ENCODE data around the gene BSCL2.
A peak's percentile ranks its signal among the peaks of the same experiment; 100 is the strongest.
"Not testable (repeated sequence)": the region's sequence is repeated elsewhere in the genome, so short reads cannot be mapped to it uniquely, and the experiment has no call there.

Gene BSCL2

GRCh38 chr11:62716816-62717215, 9.6 kb upstream of the BSCL2 start:
- no peak for DNase-seq

GRCh38 chr11:62716206-62716605, 9.0 kb upstream of the BSCL2 start:
- no peak for DNase-seq

GRCh38 chr11:62715150-62716130, 8.2 kb upstream of the BSCL2 start:
- no peak for DNase-seq

- DNase-seq: no peak
Observed at GRCh38 chr11:62713343-62713742, 6.1 kb upstream of the BSCL2 start.

GRCh38 chr11:62712861-62713260, 5.6 kb upstream of the BSCL2 start:
- no peak for DNase-seq

GRCh38 chr11:62712276-62712812, 5.1 kb upstream of the BSCL2 start:
- DNase-seq: no peak

- DNase-seq: no peak
Observed at GRCh38 chr11:62710001-62710345, 2.7 kb upstream of the BSCL2 start.

- peak; percentile 98 for DNase-seq
Observed at GRCh38 chr11:62709247-62710000, 2.2 kb upstream of the BSCL2 start.

- peak; percentile 57 for DNase-seq
Observed at GRCh38 chr11:62708793-62709192, 1.6 kb upstream of the BSCL2 start.

GRCh38 chr11:62708392-62708791, 1.2 kb upstream of the BSCL2 start:
- DNase-seq: no peak

GRCh38 chr11:62706850-62707247, 375 bp downstream of the BSCL2 start:
- no peak for DNase-seq

GRCh38 chr11:62705880-62706849, 1.1 kb downstream of the BSCL2 start:
- DNase-seq: peak; percentile 95

GRCh38 chr11:62705413-62705812, 1.8 kb downstream of the BSCL2 start:
- no peak for DNase-seq

- DNase-seq: not testable (repeated sequence)
Observed at GRCh38 chr11:62703921-62704320, 3.3 kb downstream of the BSCL2 start.

GRCh38 chr11:62702246-62702645, 5.0 kb downstream of the BSCL2 start:
- DNase-seq: no peak

- peak; percentile 30 for DNase-seq
Observed at GRCh38 chr11:62694455-62695167, 12.6 kb downstream of the BSCL2 start.

- not testable (repeated sequence) for DNase-seq
Observed at GRCh38 chr11:62693624-62694023, 13.6 kb downstream of the BSCL2 start.

- no peak for DNase-seq
Observed at GRCh38 chr11:62689421-62690183, 17.6 kb downstream of the BSCL2 start, which contains the start of gene LRRN4CL. Gene LRRN4CL, minus strand, starts transcription at chr11:62689530. Its CDS starts 1,022 bp downstream, at chr11:62688508.

GRCh38 chr11:62688491-62688890, 18.7 kb downstream of the BSCL2 start:
- no peak for DNase-seq

- no peak for DNase-seq
Observed at GRCh38 chr11:62687508-62688396, 19.5 kb downstream of the BSCL2 start.
